ENCODE results near the gene LRRC17.
A peak's percentile ranks its signal among the peaks of the same experiment; 100 is the strongest.

The LRRC17 gene, protein sequence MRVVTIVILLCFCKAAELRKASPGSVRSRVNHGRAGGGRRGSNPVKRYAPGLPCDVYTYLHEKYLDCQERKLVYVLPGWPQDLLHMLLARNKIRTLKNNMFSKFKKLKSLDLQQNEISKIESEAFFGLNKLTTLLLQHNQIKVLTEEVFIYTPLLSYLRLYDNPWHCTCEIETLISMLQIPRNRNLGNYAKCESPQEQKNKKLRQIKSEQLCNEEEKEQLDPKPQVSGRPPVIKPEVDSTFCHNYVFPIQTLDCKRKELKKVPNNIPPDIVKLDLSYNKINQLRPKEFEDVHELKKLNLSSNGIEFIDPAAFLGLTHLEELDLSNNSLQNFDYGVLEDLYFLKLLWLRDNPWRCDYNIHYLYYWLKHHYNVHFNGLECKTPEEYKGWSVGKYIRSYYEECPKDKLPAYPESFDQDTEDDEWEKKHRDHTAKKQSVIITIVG

DNA sequence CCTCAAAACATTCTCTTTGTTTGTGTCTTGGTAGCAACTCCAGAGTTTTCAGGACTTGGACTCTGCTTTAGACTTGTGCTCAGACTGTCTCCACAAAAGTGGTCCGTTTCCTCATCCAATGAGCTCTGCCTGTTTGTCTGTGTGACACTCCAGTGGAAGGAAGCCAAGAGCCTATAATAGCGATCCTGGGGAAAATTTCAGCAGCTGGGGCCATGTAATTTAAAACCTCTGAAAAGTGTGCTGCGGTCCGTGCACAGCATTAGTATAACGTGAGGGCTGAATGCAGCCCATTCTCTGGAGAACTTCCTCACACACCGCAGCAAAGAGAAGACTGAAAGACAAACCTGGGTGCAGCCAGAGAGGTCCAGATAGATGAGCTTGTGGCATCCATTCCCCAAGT, at the start of gene LRRC17:
TSS of gene LRRC17 (plus strand) at position 259 of the 400 bp plus-strand sequence. CDS start 20,914 bp downstream, outside the sequence.
- peak; percentile 87 for DNase-seq

DNA sequence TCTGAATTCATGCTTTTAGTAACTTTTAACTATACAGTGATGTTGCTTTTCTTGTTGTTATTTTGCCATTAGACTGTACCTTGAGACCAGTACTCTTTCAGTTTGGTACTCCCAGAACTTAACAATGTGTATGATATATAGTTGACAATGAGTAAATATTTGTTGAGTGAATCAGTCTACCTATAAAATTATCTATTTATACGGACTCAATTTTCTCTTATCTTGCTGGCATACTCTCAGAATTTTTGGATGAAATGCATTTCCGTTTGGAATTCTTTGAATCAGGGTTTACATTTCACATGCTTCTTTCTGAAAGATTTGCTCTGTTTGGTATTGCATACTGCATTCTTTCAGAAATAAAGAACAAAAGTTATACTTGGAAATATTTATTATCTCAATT, 47.8 kb upstream of the LRRC17 start:
- DNase-seq = no peak

DNA sequence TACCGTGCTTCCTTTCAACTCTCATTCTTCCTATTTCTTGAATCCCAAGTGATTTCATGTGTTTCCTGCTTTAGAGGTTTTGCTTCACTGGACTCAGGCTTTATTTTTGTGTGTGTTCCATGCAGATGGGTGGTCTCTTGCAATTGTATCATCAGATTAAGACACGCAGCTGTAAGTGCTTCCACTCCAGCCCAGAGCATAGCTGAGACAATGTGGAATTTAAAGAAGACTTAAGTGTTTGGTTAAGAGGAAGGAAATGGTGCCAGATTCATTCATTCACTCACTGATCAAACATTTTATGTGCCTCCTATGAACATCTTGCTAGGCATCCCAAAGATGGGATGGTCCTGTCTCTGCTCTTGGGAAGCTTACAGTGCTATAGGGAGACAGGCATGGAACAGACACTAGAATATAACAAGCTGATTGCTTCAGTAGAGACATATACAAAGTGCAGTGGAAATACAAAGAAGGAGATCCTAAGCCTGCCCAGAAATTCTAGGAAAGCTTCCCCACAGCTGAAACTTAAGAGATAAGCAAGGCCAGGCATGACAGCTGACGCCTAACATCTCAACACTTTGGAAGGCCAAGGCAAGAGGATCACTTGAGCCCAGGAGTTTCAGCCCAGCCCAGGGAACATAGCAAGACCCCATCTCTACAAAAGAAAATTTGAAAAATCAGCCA, 46.1 kb upstream of the LRRC17 start:
- no peak for DNase-seq

DNA sequence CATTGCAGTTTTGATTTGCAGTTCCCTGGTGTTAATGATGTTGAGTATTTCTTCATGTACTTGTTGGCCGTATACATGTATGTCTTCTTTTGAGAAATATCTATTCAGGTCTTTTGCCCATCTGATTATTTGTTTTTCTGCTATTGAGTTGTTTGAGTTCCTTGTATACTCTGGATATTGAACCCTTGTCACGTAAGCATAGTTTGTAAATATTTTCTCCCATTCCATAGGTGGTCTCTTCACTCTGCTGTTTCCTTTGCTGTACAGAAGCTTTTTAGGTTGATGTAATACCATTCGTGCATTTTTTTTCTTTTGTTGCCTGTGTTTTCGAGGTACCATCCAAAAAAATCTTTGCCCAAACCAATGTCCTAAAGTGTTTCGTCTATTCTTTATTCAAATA, 43.6 kb upstream of the LRRC17 start:
- DNase-seq = no peak

DNA sequence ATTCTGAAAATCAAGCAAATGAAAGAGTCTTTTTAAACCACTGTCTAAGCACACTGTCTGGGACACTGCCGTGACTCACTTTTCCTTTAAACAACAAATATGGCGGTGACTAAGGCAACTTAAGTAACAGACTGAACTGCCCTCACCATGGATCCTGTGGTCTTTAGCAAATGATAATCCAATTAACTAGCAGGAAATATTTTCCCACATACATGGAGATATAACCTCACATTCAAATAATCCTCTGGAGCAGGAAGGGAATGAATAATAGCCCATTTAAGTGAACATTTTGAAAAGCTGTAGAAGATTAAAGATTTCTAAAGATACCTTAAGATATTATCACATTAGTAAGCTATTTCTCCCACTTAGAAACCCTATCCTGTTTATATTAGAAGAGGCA, 40.3 kb upstream of the LRRC17 start:
- no peak for DNase-seq

DNA sequence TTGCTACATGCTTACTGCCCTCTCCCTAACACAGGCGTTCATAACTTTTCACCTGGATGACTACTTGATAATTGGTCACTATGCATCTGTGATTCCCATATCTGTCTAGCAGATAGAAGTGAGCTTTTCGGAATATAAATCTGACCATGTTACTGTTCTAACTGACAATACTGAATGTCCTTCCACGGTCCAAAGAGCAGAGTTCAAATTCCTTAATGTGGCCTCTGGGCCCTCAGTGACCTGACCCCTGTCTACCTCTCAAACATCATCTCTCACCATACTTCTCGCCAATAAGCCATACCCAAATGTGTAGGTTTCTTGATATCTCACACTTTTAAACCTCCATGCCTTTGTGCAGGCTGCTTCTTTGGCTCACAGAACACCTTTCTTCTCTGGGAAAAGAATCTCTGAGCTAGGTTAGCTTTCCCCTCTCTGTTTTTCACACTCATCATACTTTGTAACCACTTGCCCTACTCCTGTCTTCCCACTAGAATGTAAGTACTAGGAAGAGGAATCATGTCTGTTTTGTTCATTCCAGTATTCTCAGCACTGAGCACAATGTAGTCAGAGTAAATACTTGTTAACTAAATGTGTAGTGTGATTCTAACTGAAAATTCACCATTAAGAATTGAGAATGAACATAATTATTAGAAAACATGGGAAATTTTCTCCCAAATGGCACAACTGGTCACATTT, 39.2 kb upstream of the LRRC17 start:
- DNase-seq = no peak

DNA sequence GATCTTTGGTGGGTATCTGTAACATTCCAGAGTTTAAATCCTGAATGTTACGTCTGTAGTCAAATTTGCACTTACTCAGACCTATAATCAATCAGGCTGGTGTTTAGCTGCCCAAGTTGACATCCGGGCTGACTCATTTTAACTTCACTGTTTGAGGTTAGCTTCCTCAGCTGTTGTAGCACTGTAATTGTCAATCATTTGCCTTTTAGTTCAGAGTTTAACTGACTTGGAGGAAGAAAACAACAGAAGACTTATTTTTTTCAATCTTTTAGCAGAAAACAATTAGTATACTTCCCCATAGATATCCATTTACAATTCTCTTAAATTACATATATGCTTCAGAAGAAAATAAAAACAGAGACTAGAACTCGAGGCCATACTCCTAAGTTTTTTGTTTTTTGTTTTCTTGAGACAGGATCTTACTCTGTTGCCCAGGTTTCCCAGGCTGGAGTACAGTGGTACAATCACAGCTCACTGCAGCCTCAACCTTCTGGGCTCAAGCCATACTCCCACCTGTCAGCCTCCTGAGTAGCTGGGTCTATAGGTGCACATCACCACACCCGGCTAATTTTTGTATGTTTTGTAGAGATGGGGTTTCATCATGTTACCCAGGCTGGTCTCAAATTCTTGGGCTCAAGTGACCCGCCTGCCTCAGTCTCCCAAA, 38.5 kb upstream of the LRRC17 start:
- no peak for DNase-seq

DNA sequence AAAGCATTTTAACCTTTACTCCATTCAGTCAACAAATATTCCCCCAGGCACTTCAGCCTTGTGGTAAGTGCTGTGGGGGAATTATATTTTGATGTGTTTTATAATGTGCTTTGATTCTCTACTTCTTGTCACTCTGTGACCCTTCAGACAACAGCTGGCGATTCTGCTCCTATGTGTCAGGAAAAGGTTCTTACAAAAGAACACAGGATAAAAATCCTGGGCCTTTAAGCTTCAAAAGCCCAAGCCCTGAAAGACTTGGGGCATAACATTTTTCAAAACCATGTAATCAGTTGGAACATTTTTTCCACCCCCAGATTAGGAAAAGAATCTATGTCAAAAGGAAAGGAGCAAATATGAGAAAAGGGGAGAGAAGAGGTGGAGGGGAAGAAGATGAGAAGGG, 37.8 kb upstream of the LRRC17 start:
- no peak for DNase-seq

DNA sequence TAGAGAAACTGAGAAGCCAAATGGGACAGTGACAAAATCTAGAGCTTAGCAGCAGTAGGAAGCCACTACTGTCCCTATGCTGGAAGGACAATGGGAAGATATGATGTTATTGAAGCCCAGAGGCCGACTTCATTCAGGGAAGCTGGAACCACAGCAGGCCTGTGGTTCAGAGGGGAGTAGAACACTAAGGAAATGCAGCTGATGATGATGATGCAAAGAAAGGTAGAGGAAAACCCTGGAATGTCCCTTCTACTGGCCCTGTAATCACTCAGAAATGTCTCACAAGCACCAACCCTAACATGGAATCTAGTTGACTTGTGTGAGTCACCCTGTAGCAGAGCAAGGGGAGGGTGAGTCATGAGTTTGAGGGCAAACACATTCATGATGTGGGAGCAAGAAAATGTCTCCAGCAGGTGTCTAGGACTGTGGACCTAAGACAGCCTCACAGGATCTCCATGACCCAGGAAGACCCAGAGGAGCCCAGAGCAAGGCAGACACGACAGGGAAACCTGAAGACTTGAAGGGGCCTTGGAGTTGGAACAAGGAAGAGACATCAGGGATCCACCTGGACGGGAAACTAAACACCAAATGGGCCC, 37.0 kb upstream of the LRRC17 start:
- no peak for DNase-seq

DNA sequence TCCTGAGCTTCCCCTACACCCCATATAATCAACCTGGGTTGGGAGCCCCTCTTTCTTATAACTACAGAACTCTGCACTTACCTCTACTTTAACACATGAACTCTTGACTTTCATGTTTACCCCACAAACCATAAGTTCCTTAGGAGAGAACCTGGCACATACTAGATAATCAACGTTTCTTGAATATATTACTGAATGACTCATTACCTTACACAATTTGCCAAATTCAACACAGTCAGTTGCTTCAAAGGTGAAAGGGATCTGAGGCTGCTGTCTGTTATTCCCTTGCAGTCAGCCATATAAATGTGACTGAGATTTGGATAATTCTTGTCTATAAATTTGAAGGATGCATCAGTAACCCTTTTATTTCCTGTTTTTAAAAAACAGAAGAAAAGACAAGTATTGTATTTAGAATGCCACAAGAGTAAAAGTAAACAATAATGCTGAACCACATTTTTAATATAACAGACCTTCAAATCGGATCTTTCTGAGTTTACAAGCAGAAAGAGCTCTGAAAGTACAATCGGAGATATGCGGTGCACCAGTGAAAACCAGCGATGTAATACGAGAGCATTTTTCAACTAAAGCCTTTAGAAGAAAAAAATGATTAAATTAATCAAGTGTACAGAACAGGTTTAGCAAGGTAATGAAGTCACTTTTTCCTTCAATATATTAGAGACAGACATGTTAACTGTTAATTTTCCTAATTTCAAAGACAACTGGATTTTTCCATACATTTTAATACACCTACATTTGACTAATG, 29.5 kb upstream of the LRRC17 start:
- no peak for DNase-seq

DNA sequence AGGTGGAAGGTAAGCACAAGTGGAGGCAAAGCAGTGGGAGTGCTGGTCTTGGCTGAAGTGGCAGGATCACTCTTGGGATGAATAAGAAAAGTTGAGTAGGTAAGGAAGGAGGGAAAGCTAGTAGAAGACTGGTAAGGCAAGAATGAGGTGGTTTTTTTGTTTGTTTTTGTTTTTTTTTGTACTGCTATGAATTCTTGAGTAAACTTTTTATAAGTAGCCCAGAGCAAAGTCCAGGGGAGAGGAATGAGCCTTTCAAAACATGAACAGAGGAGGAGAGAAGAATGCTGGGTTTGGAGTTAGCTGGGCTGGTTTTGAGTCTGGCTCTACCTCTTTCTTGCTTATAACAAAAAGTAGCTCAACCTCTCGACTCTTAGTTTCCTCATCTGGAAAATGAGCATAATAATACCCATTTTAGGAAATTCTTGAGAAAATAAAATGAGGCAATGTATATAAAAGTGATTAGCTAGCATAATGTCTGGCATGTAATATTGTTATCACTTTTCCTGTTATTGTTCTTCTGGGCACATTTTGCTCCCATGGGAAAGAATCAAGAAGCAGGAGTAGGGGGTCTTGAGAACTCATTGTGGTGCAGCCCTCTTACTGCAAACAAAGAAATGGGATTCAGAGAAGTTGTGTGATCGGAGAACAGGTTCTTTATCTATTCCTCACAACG, 24.1 kb upstream of the LRRC17 start:
- DNase-seq = no peak

DNA sequence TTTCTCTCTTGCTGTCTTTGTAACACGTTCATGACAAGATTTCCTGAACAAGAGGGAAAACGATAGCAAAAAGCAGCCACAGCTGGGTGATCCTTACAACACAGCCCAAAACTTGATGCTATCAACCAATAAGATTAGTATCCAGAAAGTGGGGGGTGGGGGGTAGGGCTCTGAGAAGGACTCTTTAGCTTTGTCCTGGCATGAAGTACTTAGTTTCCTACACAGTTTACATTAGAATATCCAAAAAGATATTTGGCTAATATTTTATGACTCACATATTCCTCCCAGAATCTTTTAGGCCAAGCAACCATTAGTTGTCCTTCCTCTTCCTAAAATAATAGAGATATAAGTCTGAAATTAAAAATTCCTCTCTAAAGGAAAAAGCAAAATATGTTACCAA, 22.9 kb upstream of the LRRC17 start:
- DNase-seq = no peak

DNA sequence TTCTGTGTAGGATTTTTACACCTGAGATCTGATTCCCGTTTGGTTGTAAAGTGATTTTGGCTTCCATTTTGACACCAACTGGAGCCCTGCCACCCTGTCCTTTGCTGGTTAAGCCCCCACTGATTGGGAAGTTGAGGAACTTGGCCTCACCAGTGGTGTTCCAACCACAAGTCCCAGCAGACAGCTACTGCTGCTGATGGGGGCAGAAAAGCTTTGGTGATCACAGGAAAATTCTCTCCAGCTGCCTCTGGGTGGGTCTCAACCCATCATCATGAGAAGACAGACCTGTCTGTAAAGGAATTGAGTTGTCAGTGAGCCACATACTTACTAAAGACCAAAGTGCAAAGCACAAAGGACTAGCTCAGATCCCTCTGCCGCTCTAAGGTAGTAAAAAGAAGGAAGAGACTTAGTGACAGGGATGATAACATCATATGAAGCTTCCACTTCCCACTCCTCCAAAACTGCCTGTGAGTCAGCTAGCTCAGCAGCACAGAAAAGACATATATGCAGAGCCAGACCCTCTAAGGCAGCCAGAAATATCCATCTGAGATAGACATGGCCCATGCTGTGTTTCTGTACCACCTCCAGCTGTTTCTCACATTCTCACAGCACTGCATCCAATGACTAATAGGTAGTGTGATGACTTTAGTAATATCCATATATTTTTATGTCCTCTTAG, 22.4 kb upstream of the LRRC17 start:
- DNase-seq = no peak

DNA sequence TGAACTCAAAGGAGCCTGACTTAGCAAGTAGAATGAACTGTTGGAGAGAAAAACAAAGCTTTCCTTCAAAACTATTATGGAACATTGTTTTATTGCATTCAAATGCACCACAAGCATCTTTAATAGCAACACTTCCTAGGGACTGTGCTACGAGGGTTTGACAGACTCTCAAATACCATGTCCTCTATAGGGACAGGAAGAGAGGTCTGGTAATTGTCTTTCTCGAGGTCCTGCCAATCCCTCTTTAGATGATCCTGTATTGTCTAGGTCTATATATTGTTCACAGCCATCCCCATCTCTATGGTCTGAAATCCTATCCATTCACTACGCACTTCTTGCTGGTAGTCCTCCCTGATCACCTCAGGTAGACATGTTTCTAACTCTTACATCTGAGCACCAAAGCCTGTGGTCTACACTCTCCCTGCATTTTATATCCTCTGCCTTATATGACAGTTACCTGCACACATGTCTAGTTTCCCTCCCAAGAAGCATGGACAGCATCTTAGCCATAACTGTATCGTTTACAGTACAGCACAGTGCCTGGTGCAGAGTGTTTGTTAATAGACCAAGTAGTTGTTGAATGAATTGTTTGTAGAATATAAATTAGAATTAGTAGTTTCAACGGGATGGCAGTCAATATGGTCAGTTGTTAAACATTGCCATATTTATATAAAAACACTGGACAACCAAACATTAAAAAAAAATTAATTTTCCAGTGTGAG, 21.7 kb upstream of the LRRC17 start:
- DNase-seq = no peak

DNA sequence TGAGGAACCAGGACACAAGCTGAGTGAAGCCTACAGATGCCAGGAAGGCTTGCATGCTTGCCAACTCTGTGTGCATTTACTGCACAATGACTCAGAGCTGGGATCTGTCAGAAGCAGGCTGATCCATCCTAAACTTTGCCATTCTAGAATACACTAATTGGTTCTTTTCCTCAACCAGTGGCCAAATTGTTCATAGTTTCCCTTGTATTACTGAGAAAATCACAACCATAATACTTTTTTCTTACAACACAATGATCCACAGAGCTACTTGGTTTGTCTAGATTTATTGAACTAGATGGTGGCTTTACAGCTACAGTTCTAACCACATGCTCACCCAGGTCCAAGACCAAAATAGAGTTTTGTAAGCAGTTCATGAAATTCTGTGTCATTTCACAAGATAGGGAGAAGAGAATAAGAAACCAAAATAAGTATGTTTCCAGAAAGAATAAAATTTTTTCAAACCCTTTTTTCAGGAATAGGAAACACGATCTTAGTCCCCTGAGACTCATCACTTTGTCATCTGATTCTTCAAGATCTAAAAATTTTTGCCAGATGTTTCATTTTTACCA, 21.0 kb upstream of the LRRC17 start:
- DNase-seq = no peak

DNA sequence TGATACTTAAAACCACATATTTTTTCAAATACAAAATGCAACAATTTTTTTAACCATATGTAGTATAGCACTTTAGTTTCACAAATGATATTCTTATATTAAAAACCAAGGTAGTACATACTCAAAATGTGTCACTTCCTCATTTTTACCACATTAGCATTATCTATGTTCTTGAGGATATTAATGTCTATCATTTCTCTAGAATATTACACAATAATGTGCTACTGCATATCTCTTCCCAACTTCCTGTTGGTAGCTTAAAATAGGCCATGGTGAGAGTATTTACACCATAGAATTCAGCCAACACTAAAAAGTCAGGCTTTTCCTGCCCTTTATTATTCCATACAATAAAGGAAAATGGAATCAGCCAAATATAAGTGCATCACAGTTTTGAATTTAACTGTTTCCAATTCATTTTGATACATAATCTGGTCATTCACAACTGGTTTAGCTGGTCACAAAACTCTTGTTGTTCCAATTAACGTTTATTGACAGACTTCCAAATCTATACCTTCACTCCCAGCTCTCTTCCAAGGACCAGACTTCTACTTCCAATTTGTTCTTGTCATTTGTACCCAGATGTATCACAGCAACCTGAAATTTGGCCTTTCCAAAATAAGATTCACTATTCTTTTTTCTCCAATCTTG, 20.0 kb upstream of the LRRC17 start:
- DNase-seq = no peak

DNA sequence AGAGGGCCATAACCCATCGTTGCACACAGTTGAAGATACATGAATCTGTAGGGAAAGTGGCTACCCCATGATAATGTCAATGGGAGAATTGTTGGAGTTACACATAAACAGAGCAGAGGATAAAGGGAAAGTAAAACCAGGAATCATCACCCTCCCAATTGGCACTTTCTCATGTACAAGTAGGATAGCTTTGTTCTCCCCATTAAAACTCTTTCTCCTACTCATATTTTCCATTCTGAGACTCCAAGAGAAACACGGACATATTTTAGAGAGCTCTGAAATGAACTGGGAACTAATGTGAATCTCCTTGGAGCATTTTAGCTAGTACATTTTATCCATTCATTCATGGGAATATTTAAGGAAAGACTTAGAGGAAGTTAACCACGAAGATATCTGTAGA, 17.2 kb upstream of the LRRC17 start:
- no peak for DNase-seq

DNA sequence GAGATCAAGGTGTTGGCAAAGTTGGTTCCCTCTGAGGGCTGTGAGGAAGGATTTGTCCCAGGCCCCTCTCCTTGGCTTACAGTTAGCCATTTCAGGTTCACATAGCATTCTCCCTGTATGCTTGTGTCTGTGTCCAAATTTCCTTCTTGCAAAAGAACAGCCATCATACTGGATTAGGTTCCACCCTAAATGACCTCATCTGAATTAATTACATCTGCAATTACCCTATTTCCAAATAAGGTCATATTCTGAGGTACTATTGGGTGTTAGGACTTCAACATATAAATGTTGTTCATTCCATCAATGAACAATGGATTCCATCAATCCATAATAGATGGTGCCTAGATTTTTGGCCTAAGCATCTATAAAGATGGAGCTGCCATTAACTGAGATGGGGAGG, 16.2 kb upstream of the LRRC17 start:
- DNase-seq = no peak

DNA sequence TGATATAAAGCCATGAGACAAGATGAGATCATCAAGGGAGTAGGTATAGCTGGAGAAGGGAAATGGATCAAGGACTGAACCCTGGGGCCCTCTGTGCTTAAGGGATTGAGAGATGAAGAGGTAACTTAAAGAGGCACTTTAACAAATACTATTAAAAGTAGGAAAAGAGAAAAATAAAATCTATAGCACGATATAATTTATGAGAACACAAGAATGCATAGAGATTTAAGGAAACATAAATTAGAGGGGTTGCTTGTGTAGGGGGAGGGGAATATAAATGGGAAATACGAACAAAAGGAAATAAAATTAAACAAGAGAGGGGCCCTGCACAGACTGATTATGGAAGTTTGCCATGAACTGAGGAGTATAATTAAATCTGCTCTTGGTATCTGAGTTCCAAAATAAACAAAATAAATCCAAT, 15.6 kb upstream of the LRRC17 start:
- DNase-seq = peak; percentile 8

Measured in NCI-H1105 (cell line).